GM18870 (cell line): Measurements from ENCODE around the gene GNG13.

ENCODE experiments used
- ATAC-seq: cut with Tn5 transposase; IDR thresholded peaks from one replicate; pipeline ENCODE4 v1.9.1; 2021; ENCODE audit warnings: moderate library complexity; ENCODE audit not compliant: unreplicated experiment

Gene GNG13

DNA sequence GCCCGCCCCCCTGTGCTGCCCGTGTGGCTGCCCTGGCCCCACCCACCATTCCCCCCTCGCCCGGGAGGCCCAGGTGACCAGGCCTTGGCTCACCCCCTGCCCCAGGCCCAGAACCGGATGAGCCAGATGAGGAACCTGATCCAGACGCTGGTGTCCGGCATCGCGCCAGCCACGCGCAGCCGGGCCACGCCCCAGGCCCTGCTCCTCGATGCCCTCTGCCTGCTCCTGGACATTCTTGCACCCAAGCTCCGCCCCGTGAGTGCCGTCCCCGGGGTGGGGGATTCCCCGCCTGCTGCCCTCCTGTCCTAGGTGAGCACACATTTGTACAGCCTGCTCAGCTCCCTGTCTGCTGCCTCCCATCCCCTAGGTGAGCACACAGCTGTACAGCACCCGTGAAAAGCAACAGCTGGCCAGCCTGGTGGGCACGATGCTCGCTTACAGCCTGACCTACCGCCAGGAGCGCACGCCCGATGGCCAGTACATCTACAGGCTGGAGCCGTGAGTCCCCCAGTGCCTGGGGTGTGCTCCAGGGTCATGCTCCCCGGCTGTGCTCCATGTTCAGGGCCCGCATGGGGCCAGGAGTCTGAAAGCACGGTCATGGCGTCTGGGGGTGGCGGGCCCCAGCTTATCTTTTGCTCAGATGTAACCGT lies 4.8 kb downstream of the GNG13 start:
- no peak for ATAC-seq

DNA sequence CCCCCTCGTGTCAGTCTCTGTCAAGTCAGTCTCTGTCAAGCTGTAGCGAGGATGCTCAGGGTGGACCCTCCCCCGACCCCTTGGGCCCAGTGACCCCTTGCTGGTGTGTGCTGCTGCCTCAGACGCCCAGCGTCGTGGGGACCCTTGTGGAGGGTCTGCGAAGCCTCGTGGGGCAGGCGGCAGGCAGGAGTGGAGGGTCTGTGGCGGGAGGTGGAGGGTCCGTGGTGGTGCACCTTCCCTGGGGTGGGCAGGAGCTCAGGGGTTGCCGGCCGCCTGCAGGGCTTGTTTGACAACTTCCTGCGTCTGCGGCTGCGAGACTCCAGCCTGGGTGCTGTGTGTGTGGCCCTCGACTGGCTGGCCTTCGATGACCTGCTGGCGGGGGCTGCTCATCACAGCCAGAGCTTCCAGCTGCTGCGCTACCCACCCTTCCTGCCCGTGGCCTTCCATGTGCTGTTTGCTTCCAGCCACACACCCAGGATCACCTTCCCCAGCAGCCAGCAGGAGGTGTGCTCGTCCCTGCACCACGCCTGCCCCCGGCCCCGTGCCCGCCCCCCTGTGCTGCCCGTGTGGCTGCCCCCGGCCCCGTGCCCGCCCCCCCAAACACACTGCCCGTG lies 5.6 kb downstream of the GNG13 start:
- ATAC-seq = no peak

DNA sequence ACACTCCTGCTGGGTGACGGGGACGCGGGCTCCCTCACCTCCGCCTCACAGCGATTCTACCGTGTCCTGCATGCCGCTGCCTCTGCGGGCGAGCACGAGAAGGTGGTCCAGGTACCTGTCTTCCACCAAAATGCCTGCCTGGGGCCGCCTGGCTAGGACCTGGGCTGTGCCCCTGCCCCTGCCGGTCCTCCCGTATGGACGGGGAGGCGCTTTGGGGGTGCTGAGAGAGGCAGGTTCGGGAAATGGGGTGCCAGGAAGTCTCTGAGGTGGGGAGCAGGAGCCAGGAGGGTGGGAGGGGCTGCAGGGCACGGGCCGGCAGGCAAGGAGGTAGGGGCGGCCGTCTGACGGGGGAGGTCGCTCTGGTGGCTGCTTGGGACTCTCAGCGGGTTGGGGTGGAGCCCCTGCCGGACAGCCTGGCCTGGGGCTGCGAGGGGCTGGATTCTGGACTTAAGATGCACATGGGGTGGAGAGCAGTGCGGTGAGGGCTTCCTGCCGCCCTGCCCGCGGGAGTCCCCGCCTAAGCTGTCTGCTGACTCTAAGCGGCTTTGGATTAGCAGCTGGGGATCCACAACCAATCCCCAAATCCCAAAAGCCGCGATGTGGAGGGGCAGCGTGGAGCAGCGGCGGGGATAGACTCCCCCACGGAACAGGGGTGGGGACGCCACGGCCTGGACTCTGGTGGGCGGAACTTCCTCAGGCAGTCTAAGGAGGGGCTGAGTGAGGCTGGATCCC lies 6.3 kb downstream of the GNG13 start:
- ATAC-seq = no peak

DNA sequence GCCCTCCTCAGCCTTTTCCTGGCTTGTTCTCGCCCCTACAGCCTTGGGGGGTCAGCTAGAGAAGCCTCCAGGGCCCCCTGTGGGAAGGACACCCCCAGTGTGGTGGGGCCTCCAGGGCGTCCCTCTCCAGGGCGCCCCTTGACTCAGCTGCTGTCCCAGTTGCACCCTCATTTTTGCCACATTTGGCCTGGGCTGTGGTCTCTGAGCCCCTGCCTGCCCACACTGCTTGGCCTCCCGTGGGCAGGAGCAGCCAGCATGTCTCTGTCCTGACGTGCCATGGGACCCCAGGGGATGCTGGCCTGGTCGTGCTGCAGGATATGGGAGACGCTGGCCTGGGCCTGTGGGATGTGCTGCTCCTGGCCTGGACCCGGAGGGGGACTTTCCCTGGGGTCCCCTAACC lies 7.1 kb downstream of the GNG13 start:
- no peak for ATAC-seq

DNA sequence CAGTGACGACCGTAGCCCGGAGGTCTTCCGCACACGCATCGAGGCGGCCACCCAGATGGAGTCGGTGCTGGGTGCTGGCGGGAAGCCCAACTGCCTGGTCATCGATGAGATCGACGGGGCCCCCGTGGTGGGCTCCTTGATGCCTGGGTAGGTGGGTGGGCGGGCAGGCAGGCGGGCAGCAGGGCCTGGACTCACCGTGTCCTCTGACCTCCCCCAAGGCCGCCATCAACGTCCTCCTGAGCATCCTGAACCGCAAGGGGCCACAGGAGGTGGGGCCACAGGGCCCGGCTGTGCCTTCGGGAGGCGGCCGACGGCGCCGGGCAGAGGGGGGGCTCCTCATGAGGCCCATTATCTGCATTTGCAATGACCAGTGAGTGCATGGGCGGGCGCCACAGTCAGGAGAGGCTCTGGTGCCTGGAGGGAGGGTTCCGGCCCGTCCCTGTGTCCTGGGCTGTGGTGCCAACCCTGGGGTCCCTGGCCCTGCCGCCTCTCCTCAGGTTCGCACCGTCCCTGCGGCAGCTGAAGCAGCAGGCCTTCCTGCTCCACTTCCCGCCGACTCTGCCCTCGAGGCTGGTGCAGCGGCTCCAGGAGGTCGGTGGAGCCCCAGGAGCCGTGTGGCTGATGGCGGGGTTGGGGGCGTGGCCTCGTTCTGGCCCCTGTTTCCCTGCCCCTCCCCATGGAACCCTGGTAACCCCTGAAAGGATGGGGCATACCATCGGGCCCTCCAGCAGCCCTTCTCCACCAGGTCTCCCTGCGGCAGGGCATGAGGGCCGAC lies 8.1 kb downstream of the GNG13 start:
- ATAC-seq = no peak

DNA sequence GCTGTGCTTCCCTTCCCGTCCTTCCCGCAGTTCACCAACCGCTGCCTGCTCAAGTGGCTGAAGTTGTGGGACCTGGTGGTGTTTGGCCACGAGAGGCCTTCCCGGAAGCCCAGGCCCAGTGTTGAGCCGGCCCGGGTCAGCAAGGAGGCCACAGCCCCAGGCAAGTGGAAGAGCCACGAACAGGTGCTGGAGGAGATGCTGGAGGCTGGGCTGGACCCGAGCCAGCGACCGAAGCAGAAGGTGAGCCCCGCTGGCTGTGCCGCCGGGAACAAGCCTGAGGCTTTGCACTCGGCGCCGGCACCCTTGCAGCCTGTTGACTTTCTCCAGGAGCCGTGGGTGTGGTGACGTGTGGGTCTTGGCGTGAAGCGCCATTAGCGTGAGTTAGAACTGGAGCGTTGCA lies 9.4 kb downstream of the GNG13 start:
- no peak for ATAC-seq

DNA sequence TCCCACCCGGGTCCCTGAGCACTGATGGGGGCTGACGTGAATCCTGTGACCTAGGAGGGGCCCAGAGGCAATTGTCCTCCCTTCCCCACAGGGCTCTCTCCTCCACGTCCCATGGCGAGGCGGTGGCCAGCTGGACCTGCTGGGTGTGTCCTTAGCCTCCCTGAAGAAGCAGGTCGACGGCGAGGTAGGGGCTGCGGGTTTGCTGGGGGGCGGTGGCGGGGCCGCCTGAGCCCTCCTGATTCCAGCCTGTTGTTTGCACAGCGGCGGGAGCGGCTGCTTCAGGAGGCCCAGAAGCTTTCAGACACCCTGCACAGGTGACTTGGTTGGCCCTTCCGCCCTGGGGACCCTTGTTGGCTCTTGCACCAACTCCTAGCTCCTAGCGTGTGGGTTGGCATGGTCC lies 10.4 kb downstream of the GNG13 start:
- ATAC-seq = no peak

DNA sequence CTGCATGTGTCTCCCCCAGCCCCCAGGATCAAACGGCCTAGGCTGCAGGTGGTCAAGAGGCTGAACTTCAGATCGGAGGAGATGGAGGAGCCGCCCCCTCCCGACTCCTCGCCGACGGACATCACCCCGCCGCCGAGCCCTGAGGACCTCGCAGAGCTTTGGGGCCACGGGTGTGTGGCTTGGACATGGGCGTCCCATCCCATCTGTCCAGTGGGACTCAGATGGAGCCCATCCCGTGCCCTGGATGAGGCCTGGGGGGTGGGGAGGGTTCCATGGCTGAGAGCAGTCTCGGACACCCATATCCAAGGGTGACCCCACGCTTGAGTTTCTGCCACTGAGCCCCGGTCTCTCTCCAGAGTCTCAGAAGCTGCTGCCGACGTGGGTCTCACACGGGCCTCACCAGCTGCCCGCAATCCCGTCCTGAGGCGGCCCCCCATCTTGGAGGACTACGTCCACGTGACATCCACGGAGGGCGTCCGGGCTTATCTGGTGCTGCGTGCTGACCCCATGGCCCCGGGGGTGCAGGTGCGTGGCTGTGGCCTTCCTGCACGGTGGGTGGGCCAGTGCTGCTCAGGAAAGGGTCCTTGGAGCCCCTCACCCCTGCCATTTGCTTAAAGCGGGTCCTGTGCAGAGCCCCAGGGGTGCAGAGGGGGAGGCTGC lies 11.2 kb downstream of the GNG13 start:
- ATAC-seq = no peak

DNA sequence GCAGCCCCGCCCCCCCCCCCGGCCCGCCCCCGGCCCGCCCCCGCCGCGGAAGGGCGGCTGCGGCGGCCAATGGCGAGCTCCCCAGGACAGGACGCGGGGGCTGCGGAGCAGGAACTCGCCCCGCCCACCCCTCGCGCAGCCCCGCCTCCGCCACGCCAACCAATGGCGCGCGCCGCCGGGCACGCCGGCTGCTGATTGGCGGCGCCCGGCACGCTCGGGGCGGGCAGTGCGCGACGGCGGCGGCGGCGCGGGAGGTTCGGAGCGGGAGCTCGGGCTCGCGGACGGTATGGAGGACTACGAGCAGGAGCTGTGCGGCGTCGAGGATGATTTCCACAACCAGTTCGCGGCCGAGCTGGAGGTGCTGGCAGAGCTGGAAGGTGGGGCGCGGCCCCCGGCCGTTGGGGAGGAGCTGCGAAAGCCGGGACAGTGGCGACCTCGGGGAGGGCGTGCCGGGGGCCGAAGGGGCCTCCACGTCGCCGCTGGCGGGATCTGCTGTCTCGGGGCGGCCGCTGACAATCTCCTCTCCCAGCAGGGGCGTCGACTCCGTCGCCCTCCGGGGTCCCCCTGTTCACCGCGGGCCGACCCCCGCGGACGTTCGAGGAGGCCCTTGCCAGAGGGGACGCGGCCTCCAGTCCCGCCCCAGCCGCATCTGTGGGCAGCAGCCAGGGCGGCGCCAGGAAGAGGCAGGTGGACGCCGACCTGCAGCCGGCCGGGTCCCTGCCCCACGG lies 12.0 kb downstream of the GNG13 start, which contains the start of gene CHTF18:
TSS of gene CHTF18 (plus strand) at position 222 of the 728 bp plus-strand sequence. CDS start at position 287, 65 bp downstream.
- ATAC-seq = no peak

DNA sequence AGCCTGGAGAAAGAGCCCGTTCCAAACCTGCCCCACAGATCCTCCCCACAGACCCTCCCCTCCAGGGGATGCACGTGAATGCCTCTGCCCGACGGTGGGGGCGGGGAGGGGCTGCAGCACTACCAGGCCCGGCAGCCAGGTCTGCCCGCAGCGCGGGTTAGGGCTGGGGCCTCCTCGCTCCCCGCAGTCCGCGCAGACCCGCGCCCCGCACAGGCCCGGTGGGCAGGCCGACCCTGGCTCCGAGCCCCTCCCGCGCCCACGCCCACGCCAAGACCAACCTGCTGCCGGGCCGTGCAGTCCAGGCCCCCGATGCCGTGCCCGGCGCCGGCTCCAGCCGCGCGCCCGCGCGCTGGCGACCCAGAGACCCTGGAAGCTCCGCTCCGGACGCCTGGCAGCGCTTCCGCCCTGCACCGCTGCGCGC lies 12.5 kb downstream of the GNG13 start, which contains the start of gene RPUSD1:
TSS of gene RPUSD1 (minus strand) at position 404 of the 421 bp plus-strand sequence. CDS start 644 bp downstream, outside the sequence.
- ATAC-seq = no peak

DNA sequence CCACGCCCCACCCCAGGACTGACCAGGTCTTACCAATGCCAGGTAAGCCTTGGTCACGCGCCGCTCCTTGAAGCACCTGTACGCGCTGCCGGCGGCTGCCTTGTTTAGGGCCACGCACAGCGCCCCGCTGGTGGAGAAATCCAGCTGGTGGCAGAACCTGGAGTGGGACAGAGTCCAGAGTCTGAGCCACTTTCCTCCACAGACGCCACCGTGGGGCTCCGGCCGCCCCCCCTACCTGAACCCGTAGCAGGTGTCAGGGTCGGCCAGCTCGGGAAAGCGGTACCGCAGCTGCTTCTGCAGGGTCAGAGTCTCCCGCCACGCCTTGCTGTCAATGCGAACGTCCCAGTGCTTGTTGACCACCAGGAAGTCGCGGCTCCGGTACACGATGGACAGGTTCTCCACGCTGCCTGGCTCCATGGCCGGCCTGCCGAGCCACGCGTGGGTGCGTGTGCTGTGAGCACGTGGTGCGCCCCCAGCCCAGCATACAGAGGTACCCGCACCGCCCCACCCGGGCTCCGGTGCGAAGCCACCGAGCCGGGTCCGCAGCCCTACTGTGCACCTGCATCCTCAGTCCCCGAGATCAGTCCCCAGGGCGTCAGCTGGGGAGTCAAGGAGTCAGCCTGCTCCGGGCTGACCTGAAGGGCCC lies 13.1 kb downstream of the GNG13 start:
- ATAC-seq = no peak

DNA sequence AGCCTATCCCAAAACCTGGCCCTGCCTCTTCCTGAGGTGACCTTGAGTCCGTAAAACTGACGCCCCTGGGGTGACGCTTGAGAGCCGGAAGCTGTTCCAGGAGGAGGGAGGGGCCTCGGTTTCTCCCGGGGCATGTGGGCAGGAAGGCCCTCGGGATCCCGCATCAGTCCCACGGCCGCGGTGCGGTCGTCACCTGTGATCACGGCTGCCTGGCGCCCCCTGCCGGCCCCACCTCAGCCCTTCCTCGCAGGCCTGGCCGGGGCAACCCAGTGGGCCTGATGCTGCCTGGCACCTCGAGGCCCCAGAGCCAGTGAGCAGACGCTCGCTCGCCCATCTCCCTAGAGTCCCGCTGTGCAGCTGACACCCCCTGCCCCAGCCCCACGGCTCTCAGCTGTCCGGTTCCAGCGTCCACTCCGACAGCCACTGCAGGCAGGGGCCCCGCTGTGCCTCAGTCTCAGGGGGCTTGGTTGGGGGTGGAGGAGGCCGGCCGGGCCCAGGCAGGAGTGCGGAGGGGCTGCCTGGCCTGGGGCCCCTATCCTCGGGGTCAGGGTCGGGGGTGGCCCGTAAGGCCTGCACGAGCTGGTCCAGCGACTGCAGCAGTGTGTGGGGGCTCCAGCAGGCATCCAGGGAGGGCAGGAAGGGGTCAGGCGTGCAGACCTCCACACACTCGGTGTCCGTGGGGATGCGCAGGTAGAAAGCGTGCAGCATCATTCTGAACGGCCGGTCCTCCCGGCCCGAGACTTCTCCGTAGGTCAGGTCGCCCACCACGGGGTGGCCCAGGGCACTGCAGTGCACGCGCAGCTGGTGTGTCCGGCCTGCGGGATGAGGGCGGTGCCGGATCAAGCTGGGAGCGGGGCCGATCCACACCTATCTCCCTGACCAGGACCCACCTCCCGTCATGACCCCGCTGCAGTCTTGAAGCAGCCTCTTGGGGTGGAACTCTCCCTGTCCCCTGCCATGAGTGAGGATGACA lies 14.7 kb downstream of the GNG13 start:
- ATAC-seq = no peak

DNA sequence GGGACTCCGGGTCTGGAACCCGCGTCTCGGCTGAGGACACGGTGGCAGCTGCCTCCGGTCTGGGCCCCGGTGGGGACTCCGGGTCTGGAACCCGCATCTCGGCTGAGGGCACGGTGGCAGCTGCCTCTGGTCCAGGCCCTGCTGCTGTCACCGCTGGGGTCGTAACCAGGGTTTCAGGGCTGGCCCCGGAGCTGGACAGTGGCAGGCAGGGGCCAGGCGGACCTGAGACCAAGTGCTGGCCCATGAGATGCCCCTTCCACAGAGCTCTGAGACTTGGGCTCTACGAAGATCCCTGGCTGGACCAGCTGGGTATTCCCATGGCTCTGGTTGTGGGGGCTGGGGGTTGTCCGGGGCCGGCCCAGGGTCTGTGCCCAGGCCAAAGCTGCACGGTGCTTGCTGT lies 16.1 kb downstream of the GNG13 start:
- no peak for ATAC-seq

DNA sequence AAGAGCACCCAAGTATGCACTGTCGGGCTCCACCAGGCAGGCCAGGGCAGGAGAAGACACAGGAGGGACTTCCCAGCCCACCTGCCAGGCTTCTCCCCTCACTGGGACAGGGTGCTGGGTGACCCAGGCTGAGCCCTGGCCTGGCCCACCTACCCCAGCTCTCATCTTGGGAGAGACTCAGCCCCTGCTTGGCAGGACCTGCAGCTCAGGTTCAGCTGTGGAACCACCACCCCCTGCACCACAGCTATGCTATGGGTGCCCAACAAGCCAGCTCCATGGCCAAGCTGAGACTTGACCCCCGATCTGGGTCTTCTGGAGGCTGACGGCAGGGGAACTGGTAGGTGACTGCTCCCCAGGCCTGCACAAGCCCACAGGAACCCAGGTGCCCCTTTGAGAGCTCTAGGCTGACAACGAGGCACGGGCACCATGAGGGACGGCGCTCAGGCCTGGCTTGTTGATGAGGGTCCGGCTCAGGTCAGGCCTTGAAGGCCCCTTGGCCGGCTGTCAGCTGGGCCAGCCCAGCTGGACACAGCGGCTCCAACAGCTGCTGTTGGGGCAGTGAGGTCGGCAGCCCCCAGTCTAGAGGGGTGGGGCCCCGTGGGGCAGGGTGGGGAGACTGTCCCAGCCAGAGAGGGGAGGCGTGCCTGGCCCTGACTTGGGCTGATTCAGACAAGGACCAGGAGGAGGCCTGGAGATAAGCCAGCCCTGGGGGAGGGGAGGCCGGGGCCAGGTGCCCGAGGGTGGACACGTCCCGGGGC lies 17.0 kb downstream of the GNG13 start:
- no peak for ATAC-seq

DNA sequence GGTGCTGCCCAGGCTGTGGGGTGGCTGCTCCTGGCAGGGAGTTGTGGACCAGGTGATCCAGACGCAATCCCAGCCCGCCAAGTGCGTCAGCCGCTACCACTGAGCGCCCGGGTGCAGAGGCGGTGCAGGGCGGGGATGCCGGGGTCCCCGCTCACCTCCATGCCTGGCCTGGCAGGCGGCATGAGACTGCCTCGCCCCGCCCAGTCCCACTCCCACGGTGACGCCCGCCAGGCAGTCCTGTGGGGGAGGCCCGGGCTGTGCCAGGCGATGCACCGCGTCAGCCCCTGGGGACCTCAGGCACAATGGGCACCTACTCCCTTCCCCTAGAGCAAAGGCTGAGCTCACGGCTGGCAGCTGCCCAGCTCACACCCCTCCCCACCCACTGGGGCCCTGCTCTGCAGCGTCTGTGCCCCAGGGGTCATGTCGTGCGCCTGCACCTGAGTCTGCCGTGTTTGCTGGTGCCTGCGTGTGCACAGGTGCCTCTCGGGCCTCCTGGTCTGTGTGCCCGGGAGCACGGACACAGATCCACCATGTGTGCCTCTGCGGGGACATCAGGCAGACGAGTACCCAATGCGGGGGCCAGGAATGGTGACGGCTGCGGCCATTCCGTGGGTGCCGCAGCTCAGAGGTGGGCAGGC lies 17.6 kb downstream of the GNG13 start:
- ATAC-seq = no peak

DNA sequence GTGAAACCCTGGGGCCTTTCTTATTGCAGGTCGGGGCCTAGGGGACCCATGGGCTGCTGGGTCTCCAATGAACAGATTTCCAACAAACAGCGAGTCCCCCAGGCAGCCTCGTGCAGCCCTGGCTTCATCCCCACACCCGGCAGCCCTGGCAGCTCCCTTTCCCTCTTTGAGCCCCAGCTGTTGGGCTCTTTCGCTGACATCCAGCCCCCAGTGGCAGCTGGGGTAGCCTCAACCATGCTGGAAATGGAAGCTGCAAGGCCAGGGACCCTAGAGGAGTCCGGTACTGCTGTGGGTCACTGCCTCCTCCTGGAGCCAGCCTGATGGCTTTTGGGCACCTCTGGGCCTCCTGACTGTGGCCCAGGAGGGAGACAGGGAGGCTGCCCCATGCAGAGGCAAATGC lies 18.3 kb downstream of the GNG13 start:
- ATAC-seq = no peak

DNA sequence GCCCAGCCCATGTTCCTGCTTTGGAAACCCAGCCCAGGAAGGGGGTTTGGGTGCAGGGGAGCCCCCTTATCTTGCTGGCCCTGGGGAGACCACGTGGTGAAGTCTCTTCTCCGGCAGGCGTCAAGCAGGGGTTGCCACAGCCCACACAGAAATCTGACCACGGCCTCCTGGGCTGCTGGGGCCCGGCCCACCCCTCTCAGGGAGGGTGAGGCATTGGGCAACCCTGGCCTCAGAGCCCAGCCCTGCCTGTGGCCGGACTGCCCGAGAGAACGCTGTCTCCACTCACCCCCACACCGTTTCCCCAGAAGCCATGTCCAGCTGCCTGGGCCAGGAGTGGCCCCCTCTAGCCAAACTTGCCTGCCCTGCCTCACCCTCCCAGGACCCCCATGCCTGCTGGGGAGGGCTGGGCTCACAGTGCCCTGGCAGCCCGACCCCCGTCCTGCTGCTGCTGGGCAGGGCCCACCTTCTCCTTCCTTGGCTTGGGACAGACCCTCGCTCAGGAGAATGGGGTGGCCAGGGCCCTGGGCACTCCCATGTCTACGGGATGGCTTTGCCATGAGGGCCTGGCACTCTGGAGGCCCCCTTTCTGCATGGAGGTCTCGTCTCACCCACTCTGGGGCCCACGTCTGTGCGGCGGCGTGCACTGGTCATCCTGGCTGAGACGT lies 19.1 kb downstream of the GNG13 start:
- no peak for ATAC-seq
